Stimulated activated CD4-positive, alpha-beta T cell treated with anti-CD3 and anti-CD28 coated beads, Interleukin-1b, Interleukin-23, amount 100 ng/mL, for 24 hours (primary cell): ENCODE measurements around the gene UMAD1.

Experiments used
- DNase-seq, 4 experiments: peaks; one replicate each; pipeline ENCODE4 v3.0.0-alpha.2; 2020; ENCODE audit warnings: low read depth in 4 of 4, low spot score in 1 of 4

Gene UMAD1

GRCh38 chr7:7918736-7919448 lies 278.3 kb downstream of the UMAD1 start:
- no peak for DNase-seq

GRCh38 chr7:7919449-7919945 lies 278.9 kb downstream of the UMAD1 start:
- DNase-seq, result no peak

GRCh38 chr7:7920056-7920455 lies 279.5 kb downstream of the UMAD1 start:
- no peak for DNase-seq

GRCh38 chr7:7920481-7920880 lies 279.9 kb downstream of the UMAD1 start:
- DNase-seq, result no peak

DNA sequence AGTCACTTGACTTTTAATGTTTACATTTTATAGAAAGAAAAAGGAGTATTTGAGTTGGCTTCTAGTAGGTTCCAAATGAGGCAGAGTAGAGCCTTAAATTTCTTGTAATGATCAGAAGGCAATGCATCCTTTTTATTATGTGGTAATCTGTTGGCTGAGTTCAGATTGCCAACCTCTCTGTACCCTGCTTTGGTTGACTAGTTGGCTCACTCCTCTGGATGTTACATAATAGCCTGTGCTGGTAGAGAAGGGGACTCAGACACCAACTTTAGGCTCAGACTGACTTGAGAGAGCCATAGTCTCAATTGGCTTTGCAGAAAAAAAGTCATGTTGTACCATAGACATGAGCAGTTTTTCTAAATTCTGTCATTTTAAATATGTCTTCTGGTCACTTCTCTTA lies 281.3 kb downstream of the UMAD1 start:
- no peak for DNase-seq

DNA sequence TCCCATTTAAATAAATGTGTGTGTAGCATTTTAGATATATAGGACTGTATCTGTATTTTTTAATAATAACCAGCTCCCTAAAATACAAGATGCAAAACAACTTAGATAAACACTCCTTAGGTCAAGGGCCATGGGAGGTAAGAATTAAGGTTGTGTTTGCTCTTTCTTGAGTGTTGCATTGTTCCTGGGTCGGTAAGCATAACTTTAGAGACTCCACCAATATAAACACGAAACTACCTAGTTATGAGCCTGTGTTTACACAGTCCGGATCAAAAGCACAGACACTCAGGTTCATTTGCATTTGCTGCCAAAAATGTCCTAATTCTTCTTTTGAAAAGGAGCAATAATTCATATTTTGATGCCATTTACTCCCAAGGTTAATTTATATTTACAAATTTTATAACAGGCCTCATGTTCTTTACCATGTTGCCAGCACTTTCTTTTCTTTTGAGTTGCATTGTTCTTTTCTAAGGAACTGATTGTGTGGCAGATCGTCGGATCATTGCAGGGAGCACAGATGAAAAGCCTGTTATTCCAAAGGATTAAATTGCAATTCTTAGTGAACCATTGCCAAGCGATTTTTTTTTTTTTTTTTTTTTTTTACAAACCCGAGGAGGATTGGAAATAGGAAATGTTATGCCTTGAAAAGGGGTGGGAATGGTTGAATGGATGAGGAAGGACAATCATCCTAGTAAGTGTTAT lies 282.3 kb downstream of the UMAD1 start:
- no peak for DNase-seq

DNA sequence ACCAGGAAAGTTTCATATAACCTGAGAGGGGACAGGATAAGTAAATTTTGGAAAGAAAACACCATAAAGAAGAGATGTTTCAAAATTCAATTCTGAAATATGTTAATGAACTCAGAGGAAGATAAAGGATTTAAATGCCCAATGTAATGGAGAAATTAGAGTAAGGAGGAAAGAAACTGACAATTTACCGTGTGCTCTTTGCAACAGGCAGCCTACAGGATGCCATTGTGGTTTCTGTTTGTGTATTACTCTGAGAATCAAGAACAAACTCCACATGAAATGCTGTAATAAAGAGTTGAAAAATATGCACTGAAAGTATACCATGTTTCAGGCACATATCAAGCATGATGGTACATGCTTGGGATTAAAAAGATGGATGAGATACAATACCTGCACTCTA lies 283.3 kb downstream of the UMAD1 start:
- no peak for DNase-seq

DNA sequence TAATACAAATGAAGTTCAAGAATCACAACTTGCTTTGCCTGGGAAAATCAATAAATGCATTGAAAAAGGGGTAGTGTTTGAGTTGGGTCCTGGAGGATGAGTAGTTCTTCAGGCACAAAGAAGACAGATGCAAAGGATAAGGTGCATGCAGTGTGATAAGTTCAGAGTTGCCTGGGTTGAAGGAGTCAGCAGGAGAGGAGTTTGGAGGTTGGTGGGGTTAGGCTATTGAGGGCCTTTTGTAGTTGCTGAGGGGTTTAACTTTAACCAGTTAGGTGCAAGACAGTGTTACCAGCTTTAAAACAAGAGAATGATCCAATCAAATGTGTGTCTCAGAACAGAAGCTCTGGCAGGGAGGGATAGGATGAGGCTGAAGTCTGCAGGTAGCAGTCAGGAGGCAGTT lies 283.8 kb downstream of the UMAD1 start:
- no peak for DNase-seq
